Liver (tissue), 9 donors: ENCODE measurements around the gene RNF215. TPM values are rescaled to one million over a fixed set of nuclear protein-coding genes. Genes with fewer than 3 reads are reported as not detected.

ENCODE experiments used
- DNase-seq: peaks from one replicate; pipeline ENCODE4 v3.0.0-alpha.2; 2017; ENCODE audit warnings: low spot score
- H3K27ac ChIP-seq, 2 donors: one replicate each; pipeline ENCODE4 v1.7.0; 2013; ENCODE audit warnings: inconsistent platforms in 2 of 2, low read length in 2 of 2, control low read depth in 1 of 2, low read depth in 1 of 2, mild to moderate bottlenecking in 1 of 2
- H3K27me3 ChIP-seq, 4 donors: one replicate each; pipeline versions ENCODE4 v1.6.1 to v1.7.0; 2013; ENCODE audit warnings: low read length in 3 of 4, inconsistent platforms in 1 of 4, mild to moderate bottlenecking in 1 of 4, moderate library complexity in 1 of 4; ENCODE audit not compliant: control insufficient read depth in 4 of 4, insufficient read depth in 4 of 4
- H3K36me3 ChIP-seq, 4 donors: one replicate each; pipeline versions ENCODE4 v1.6.1 to v1.7.0; 2013; ENCODE audit warnings: low read length in 3 of 4, mild to moderate bottlenecking in 3 of 4, low read depth in 1 of 4, moderate library complexity in 1 of 4; ENCODE audit not compliant: control insufficient read depth in 4 of 4, insufficient read depth in 3 of 4
- H3K4me1 ChIP-seq, 4 donors: one replicate each; pipeline versions ENCODE4 v1.6.1 to v1.7.0; 2013; ENCODE audit warnings: low read length in 3 of 4, mild to moderate bottlenecking in 3 of 4, moderate library complexity in 1 of 4; ENCODE audit not compliant: control insufficient read depth in 4 of 4, insufficient read depth in 4 of 4
- H3K4me3 ChIP-seq, 3 donors: one replicate each; pipeline versions ENCODE4 v1.6.1 to v1.7.0; 2013; ENCODE audit warnings: low read length in 3 of 3, control low read depth in 1 of 3, low read depth in 1 of 3, mild to moderate bottlenecking in 1 of 3
- H3K9ac ChIP-seq, 2 donors: one replicate each; pipeline ENCODE4 v1.7.0; 2013; ENCODE audit warnings: low read length in 2 of 2, mild to moderate bottlenecking in 2 of 2, moderate library complexity in 2 of 2, control low read depth in 1 of 2, low read depth in 1 of 2
- H3K9me3 ChIP-seq, 4 donors: one replicate each; pipeline versions ENCODE4 v1.6.1 to v1.7.0; 2013; ENCODE audit warnings: low read length in 3 of 4; ENCODE audit not compliant: control insufficient read depth in 4 of 4
- EGR1 ChIP-seq, 2 donors: IDR thresholded peaks; 2 replicates each; pipeline ENCODE4 v1.6.1; 2016 to 2018; ENCODE audit warnings: antibody characterized with exemption in 2 of 2, low read depth in 2 of 2
- FOXA1 ChIP-seq: IDR thresholded peaks from 2 replicates; pipeline ENCODE4 v1.6.1; 2016; ENCODE audit warnings: antibody characterized with exemption
- FOXA2 ChIP-seq: IDR thresholded peaks from 2 replicates; pipeline ENCODE4 v1.6.1; 2016; ENCODE audit warnings: antibody characterized with exemption
- GABPA ChIP-seq, 2 donors: IDR thresholded peaks in 1 of 2; conservative IDR thresholded peaks in 1 of 2; 2 replicates each; pipeline ENCODE4 v1.6.1; 2016; ENCODE audit warnings: antibody characterized with exemption in 2 of 2, mild to moderate bottlenecking in 1 of 2, moderate library complexity in 1 of 2
- HNF4A ChIP-seq, 2 donors: conservative IDR thresholded peaks; 2 replicates each; pipeline ENCODE4 v1.6.1; 2016; ENCODE audit warnings: antibody characterized with exemption in 2 of 2, mild to moderate bottlenecking in 2 of 2
- HNF4G ChIP-seq: IDR thresholded peaks from 2 replicates; pipeline ENCODE4 v1.6.1; 2016; ENCODE audit warnings: antibody characterized with exemption
- JUND ChIP-seq, 2 donors: IDR thresholded peaks; 2 replicates each; pipeline ENCODE4 v1.6.1; 2016; ENCODE audit warnings: antibody characterized with exemption in 2 of 2
- NR2F2 ChIP-seq: IDR thresholded peaks from 2 replicates; pipeline ENCODE4 v1.6.1; 2016; ENCODE audit warnings: antibody characterized with exemption
- RAD21 ChIP-seq, 2 donors: IDR thresholded peaks; 2 replicates each; pipeline ENCODE4 v1.6.1; 2016; ENCODE audit warnings: antibody characterized with exemption in 2 of 2, mild to moderate bottlenecking in 2 of 2
- RXRA ChIP-seq, 2 donors: IDR thresholded peaks; 2 replicates each; pipeline ENCODE4 v1.6.1; 2017 to 2018; ENCODE audit warnings: antibody characterized with exemption in 2 of 2, mild to moderate bottlenecking in 1 of 2
- SP1 ChIP-seq: IDR thresholded peaks from 2 replicates; pipeline ENCODE4 v1.6.1; 2018; ENCODE audit warnings: antibody characterized with exemption, mild to moderate bottlenecking
- TAF1 ChIP-seq: conservative IDR thresholded peaks from 2 replicates; pipeline ENCODE4 v1.6.1; 2016; ENCODE audit warnings: antibody characterized with exemption, mild to moderate bottlenecking
- WGBS: extraction: QIAGEN DNeasy Blood & Tissue Kit; methylation state at CpG from one replicate; pipeline ENCODE4 v1.1.7; 2013; 5-methylcytosine and 5-hydroxymethylcytosine counted together
- polyA plus RNA-seq, 2 donors: library from polyadenylated mRNA; stranded (reverse) in 1 of 2; unstranded in 1 of 2; fragments of 200-250 nt in 1 of 2; fragments of >200 nt in 1 of 2; fragmentation: Nextera tagmentation in 1 of 2; extraction: Ambion mirVana in 1 of 2; gene quantifications; one replicate each; pipeline versions ENCODE4 v1.2.1 to v1.2.3, GENCODE V29; 2013 to 2015
- total RNA-seq, 2 donors: library from RNA; depleted of rRNA; stranded (reverse); fragments of >200 nt; gene quantifications; one replicate each; pipeline ENCODE4 v1.2.3, GENCODE V29; 2014
- TF ChIP-seq, protein P1 (sequence below): IDR thresholded peaks from 2 replicates; pipeline ENCODE4 v1.6.1; 2016; ENCODE audit warnings: antibody characterized with exemption
- TF ChIP-seq, protein P2 (sequence below): IDR thresholded peaks from 2 replicates; pipeline ENCODE4 v1.6.1; 2016; ENCODE audit warnings: antibody characterized with exemption
- TF ChIP-seq, protein P3 (sequence below): fragments of 150-350 bp; IDR thresholded peaks from 2 replicates; pipeline ENCODE4 v1.5.1; 2017; ENCODE audit warnings: improper control_type of control experiment, low read depth, low read length; ENCODE audit not compliant: missing input control
- TF ChIP-seq, protein P4 (sequence below): IDR thresholded peaks from 2 replicates; pipeline ENCODE4 v1.6.1; 2016; ENCODE audit warnings: antibody characterized with exemption
- TF ChIP-seq, protein P5 (sequence below): IDR thresholded peaks from 2 replicates; pipeline ENCODE4 v1.6.1; 2016; ENCODE audit warnings: antibody characterized with exemption, mild to moderate bottlenecking
- donor health status: healthy.
- donor health status: healthy.
- donor health status: healthy.
- donor health status: healthy.
- donor health status: healthy.

Gene RNF215
- total and polyA plus RNA-seq, 4 donors, result 0.71 to 7.3 (median 5.8) TPM

DNA sequence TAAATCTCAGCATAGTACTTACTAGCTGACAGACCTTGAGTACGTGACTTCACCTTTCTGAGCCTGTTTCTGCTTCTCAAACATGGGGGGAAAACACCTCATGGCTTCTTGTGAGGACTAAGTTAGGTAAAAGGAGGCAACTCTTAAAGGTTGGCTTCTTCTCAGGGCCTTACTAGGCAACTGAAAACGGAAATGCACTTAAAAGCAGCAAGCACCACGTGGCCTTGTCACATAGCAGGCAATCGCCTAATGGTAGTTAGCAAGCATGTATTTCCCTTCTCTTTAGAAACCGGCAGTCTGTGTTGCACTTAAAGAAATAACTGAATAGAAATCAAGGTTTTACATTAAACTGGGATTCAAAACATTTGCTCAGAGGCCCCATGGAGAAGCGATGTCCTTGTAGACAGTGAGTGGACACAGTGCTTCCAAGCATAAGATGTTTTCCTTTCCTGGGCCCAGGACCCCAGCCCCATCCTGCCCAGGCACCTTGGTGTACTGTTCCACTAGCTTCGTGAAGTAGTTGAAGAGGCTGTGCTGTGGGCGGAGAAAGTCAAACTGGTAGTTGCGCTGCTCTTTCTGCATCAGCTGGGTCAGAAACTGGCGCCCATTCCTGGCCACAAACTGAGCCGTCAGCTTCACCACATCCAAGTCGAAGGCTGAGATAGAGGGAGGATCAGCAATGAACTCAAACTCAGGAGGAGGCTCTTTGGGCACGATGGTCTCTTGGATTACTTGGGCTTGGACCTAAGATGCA, 42.6 kb downstream of the RNF215 start:
- WGBS, result 94% methylated on average over 13 of the region's 13 CpGs
- H3K36me3 ChIP-seq, result peaks cover 36 to 89% (median 74%) of the 10 kb centered on the region in 4 donors
- no peak overlapping the region for H3K9ac ChIP-seq
- no peak overlapping the region for H3K27ac ChIP-seq
- TF ChIP-seq NR2F2, result no peak
- TF ChIP-seq FOXA1, result no peak
- TF ChIP-seq RAD21 (IDR thresholded peaks at IDR 0.05), result no peak
- TF ChIP-seq HNF4A (conservative IDR thresholded peaks at IDR 0.05), result no peak
- TF ChIP-seq HNF4G, result no peak
- TF ChIP-seq SP1, result no peak
- TF ChIP-seq, protein P1, sequence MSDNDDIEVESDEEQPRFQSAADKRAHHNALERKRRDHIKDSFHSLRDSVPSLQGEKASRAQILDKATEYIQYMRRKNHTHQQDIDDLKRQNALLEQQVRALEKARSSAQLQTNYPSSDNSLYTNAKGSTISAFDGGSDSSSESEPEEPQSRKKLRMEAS, result no peak
- TF ChIP-seq, protein P2, sequence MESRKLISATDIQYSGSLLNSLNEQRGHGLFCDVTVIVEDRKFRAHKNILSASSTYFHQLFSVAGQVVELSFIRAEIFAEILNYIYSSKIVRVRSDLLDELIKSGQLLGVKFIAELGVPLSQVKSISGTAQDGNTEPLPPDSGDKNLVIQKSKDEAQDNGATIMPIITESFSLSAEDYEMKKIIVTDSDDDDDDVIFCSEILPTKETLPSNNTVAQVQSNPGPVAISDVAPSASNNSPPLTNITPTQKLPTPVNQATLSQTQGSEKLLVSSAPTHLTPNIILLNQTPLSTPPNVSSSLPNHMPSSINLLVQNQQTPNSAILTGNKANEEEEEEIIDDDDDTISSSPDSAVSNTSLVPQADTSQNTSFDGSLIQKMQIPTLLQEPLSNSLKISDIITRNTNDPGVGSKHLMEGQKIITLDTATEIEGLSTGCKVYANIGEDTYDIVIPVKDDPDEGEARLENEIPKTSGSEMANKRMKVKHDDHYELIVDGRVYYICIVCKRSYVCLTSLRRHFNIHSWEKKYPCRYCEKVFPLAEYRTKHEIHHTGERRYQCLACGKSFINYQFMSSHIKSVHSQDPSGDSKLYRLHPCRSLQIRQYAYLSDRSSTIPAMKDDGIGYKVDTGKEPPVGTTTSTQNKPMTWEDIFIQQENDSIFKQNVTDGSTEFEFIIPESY, result no peak
- TF ChIP-seq, protein P3, sequence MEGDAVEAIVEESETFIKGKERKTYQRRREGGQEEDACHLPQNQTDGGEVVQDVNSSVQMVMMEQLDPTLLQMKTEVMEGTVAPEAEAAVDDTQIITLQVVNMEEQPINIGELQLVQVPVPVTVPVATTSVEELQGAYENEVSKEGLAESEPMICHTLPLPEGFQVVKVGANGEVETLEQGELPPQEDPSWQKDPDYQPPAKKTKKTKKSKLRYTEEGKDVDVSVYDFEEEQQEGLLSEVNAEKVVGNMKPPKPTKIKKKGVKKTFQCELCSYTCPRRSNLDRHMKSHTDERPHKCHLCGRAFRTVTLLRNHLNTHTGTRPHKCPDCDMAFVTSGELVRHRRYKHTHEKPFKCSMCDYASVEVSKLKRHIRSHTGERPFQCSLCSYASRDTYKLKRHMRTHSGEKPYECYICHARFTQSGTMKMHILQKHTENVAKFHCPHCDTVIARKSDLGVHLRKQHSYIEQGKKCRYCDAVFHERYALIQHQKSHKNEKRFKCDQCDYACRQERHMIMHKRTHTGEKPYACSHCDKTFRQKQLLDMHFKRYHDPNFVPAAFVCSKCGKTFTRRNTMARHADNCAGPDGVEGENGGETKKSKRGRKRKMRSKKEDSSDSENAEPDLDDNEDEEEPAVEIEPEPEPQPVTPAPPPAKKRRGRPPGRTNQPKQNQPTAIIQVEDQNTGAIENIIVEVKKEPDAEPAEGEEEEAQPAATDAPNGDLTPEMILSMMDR, result no peak
- no peak for TF ChIP-seq JUND (IDR thresholded peaks at IDR 0.05)
- TF ChIP-seq, protein P4, sequence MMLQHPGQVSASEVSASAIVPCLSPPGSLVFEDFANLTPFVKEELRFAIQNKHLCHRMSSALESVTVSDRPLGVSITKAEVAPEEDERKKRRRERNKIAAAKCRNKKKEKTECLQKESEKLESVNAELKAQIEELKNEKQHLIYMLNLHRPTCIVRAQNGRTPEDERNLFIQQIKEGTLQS, result no peak
- TF ChIP-seq RXRA (IDR thresholded peaks at IDR 0.05), result no peak
- no peak for TF ChIP-seq TAF1
- TF ChIP-seq, protein P5, sequence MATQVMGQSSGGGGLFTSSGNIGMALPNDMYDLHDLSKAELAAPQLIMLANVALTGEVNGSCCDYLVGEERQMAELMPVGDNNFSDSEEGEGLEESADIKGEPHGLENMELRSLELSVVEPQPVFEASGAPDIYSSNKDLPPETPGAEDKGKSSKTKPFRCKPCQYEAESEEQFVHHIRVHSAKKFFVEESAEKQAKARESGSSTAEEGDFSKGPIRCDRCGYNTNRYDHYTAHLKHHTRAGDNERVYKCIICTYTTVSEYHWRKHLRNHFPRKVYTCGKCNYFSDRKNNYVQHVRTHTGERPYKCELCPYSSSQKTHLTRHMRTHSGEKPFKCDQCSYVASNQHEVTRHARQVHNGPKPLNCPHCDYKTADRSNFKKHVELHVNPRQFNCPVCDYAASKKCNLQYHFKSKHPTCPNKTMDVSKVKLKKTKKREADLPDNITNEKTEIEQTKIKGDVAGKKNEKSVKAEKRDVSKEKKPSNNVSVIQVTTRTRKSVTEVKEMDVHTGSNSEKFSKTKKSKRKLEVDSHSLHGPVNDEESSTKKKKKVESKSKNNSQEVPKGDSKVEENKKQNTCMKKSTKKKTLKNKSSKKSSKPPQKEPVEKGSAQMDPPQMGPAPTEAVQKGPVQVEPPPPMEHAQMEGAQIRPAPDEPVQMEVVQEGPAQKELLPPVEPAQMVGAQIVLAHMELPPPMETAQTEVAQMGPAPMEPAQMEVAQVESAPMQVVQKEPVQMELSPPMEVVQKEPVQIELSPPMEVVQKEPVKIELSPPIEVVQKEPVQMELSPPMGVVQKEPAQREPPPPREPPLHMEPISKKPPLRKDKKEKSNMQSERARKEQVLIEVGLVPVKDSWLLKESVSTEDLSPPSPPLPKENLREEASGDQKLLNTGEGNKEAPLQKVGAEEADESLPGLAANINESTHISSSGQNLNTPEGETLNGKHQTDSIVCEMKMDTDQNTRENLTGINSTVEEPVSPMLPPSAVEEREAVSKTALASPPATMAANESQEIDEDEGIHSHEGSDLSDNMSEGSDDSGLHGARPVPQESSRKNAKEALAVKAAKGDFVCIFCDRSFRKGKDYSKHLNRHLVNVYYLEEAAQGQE, result no peak
- TF ChIP-seq EGR1 (IDR thresholded peaks at IDR 0.05; ENCODE audit: low read depth in 2 of 2), result no peak
- no peak for TF ChIP-seq FOXA2
- no peak for TF ChIP-seq GABPA (IDR thresholded peaks at IDR 0.05 in 1 of 2, conservative IDR thresholded peaks at IDR 0.05 in 1 of 2)
- no peak overlapping the region for H3K4me3 ChIP-seq
- H3K4me1 ChIP-seq, result no peaks in the 10 kb centered on the region
- no peaks in the 10 kb centered on the region for H3K27me3 ChIP-seq
- no peaks in the 10 kb centered on the region for H3K9me3 ChIP-seq
- no peak for DNase-seq
